OCI-LY3 (cell line): ENCODE measurements around the gene ELK1.

Experiments used
- H2AFZ ChIP-seq: fragments of 200-600, 300-600 bp; shearing (Covaris generic); 2 replicates; pipeline ENCODE4 v1.6.0; 2014; ENCODE audit warnings: antibody characterized with exemption, low read depth, low read length
- H3K27ac ChIP-seq: fragments of 200-600, 300-600 bp; sonication (generic); 2 replicates; pipeline ENCODE4 v1.5.1; 2014; ENCODE audit warnings: mild to moderate bottlenecking, low read length, moderate library complexity, mixed read lengths
- H3K27me3 ChIP-seq: fragments of 200-600, 300-600 bp; sonication (generic); 2 replicates; pipeline ENCODE4 v1.6.1; 2014; ENCODE audit warnings: low read depth, low read length, mixed read lengths
- H3K36me3 ChIP-seq: fragments of 200-600, 300-600 bp; sonication (generic); replicated peaks from 2 replicates; pipeline ENCODE3; 2014; ENCODE audit warnings: low read depth, low read length, mixed read lengths
- H3K4me1 ChIP-seq: fragments of 300-600, 200-600 bp; sonication (generic); 2 replicates; pipeline ENCODE4 v1.6.1; 2014; ENCODE audit warnings: low read length, mixed read lengths
- H3K4me2 ChIP-seq: fragments of 200-600, 300-600 bp; sonication (generic); 2 replicates; pipeline ENCODE4 v1.6.1; 2014; ENCODE audit warnings: low read length, mixed read lengths
- H3K4me3 ChIP-seq: fragments of 300-600, 200-600 bp; sonication (generic); 2 replicates; pipeline ENCODE4 v1.5.1; 2014; ENCODE audit warnings: antibody characterized with exemption, mild to moderate bottlenecking, low read length, moderate library complexity
- H3K79me2 ChIP-seq: fragments of 300-600, 200-600 bp; shearing (Covaris generic); 2 replicates; pipeline ENCODE4 v1.6.1; 2014; ENCODE audit warnings: mild to moderate bottlenecking, low read length, mixed read lengths
- H3K9ac ChIP-seq: fragments of 300-600, 200-600 bp; shearing (Covaris generic); 2 replicates; pipeline ENCODE4 v1.6.0; 2014; ENCODE audit warnings: mild to moderate bottlenecking, low read length, moderate library complexity
- H3K9me3 ChIP-seq: fragments of 200-600, 300-600 bp; shearing (Covaris generic); 2 replicates; pipeline ENCODE4 v1.6.1; 2014; ENCODE audit warnings: low read length, mixed read lengths; ENCODE audit not compliant: insufficient read depth
- H4K20me1 ChIP-seq: fragments of 200-600, 300-600 bp; sonication (generic); 2 replicates; pipeline ENCODE4 v1.6.1; 2016; ENCODE audit warnings: low read length, mixed read lengths; ENCODE audit not compliant: insufficient read depth
- EZH2phosphoT487 ChIP-seq: fragments of 200-600 bp; shearing (Covaris generic); IDR thresholded peaks from 2 replicates; pipeline ENCODE4 v1.6.1; 2018; ENCODE audit warnings: antibody characterized with exemption, mixed run types, low read depth
- TF ChIP-seq, protein P1 (sequence below): fragments of 200-600, 300-600 bp; sonication (generic); IDR thresholded peaks from 2 replicates; pipeline ENCODE4 v1.5.1; 2014; ENCODE audit warnings: antibody characterized with exemption, low read length, low read depth

ELK1 gene

DNA sequence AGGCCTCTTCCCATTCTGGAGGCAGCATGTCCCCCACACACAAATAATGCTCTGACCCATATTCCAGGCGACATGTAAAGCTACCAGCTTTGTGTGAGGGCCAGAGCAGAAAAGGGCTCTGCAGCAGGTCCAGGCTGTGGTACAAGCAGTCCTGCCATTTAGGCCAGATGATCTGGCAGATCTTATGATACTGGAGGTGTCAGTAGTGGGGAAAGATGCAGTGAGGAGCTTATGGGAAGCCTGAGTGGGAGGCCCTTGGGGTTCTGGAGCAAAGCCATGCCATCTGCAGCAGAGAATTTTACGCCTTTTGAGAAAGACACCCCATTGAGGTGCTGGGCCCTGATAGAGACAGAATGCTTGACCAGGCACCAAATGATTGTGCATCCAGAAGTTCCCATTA, 38.4 kb downstream of the ELK1 start:
- Histone ChIP-seq H3K27ac (no peak overlapping the region), H3K4me3 (no peak overlapping the region), H4K20me1 (no peaks in the 10 kb centered on the region), H3K36me3 (no peaks in the 10 kb centered on the region), H3K79me2 (no peaks in the 10 kb centered on the region), H3K4me2 (no peak overlapping the region), H3K9me3 (no peaks in the 10 kb centered on the region), H3K27me3 (no peaks in the 10 kb centered on the region), H3K9ac (no peak overlapping the region), H3K4me1 (no peaks in the 10 kb centered on the region), H2AFZ (no peak overlapping the region)
- TF ChIP-seq EZH2phosphoT487: no peak
- TF ChIP-seq, protein P1, sequence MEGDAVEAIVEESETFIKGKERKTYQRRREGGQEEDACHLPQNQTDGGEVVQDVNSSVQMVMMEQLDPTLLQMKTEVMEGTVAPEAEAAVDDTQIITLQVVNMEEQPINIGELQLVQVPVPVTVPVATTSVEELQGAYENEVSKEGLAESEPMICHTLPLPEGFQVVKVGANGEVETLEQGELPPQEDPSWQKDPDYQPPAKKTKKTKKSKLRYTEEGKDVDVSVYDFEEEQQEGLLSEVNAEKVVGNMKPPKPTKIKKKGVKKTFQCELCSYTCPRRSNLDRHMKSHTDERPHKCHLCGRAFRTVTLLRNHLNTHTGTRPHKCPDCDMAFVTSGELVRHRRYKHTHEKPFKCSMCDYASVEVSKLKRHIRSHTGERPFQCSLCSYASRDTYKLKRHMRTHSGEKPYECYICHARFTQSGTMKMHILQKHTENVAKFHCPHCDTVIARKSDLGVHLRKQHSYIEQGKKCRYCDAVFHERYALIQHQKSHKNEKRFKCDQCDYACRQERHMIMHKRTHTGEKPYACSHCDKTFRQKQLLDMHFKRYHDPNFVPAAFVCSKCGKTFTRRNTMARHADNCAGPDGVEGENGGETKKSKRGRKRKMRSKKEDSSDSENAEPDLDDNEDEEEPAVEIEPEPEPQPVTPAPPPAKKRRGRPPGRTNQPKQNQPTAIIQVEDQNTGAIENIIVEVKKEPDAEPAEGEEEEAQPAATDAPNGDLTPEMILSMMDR: no peak

DNA sequence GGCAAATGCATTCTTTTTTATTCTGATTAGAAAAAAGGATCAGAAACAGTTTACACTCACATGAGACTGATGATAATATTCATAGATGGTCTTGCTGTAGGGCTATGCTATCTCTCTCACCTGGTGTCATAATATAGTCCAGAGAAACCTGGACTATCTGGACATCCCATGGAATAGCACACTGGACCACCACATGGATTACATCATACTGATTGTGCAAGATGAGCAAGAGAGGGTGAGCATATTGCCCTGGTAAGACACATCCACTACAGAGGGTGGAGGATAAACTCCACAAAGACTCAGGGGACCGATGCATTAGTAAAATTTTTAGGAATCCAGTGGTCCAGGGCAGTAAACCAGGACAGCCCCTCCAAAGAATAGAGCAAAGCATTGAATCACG, 38.9 kb downstream of the ELK1 start:
- Histone ChIP-seq H3K4me3 (no peak overlapping the region), H3K36me3 (no peaks in the 10 kb centered on the region), H3K79me2 (no peaks in the 10 kb centered on the region), H3K4me1 (no peaks in the 10 kb centered on the region), H3K27me3 (no peaks in the 10 kb centered on the region), H2AFZ (no peak overlapping the region), H3K9me3 (no peaks in the 10 kb centered on the region), H3K9ac (no peak overlapping the region), H4K20me1 (no peaks in the 10 kb centered on the region), H3K27ac (no peak overlapping the region), H3K4me2 (no peak overlapping the region)
- TF ChIP-seq, protein P1: no peak

DNA sequence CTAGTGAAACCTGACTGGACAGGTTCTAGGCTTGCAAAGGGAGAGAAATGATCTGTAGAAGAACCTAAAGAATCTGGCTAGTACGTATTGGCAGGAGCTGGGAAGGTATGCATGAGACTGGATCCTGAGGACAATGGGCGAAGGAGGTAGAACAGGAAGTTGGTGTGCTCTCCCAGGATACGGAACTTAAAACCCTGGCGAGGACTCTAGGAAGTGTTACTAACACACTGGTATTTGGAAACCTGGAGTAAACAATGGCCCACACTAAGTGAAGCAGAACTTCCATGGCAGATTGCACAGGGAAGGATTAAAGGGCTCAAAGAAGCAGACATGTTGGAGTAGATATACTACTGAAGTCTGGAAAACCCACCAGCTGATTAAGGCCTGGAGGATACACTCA, 39.9 kb downstream of the ELK1 start:
- H3K4me2 ChIP-seq: no peak overlapping the region
- no peak overlapping the region for H3K4me3 ChIP-seq
- no peaks in the 10 kb centered on the region for H3K36me3 ChIP-seq
- no peak overlapping the region for H2AFZ ChIP-seq
- H3K27ac ChIP-seq: no peak overlapping the region
- no peaks in the 10 kb centered on the region for H3K4me1 ChIP-seq
- no peaks in the 10 kb centered on the region for H3K79me2 ChIP-seq
- H3K9me3 ChIP-seq: no peaks in the 10 kb centered on the region
- no peak for TF ChIP-seq EZH2phosphoT487
- no peaks in the 10 kb centered on the region for H4K20me1 ChIP-seq
- no peak overlapping the region for H3K9ac ChIP-seq
- no peaks in the 10 kb centered on the region for H3K27me3 ChIP-seq

DNA sequence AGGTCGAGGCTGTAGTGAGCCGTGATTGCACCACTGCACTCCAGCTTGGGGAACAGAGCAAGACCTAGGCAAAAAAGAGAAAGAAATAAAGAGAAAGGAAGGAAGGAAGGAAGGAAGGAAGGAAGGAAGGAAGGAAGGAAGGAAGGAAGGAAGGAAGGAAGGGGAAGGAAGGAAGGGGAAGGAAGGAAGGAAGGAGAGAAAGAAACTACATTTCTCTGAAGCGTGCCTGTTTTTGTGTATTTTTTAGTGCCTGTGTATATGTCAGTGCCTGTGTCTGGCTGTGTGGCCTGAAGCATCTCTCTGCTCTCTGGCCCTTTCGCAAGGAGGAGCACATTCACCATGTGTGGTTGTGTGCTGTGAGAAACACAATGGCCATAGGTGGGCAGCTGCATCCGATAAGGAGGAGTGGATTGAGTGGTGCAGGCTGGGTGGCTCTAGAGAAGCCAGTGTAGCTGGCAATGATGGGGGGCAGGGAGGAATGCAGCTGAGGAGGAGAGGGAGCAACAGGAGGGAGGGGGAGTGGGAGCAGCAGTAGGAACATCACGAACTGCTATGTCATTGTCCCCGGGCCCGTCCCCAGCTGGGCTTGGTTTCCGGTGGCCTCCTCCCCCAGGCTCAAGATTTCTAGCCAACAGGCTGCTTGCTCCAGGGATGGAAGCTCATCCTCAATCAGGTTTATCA, 42.1 kb downstream of the ELK1 start:
- no peaks in the 10 kb centered on the region for H3K9me3 ChIP-seq
- peaks cover 7% of the 10 kb centered on the region; the same call in 1 of the 2 replicates for H3K4me1 ChIP-seq
- H3K4me2 ChIP-seq: no peak overlapping the region
- no peaks in the 10 kb centered on the region for H3K36me3 ChIP-seq
- no peaks in the 10 kb centered on the region for H3K79me2 ChIP-seq
- no peak overlapping the region for H2AFZ ChIP-seq
- H3K9ac ChIP-seq: no peak overlapping the region
- no peak overlapping the region for H3K4me3 ChIP-seq
- no peaks in the 10 kb centered on the region for H4K20me1 ChIP-seq
- TF ChIP-seq, protein P1: no peak
- no peak for TF ChIP-seq EZH2phosphoT487
- H3K27me3 ChIP-seq: no peaks in the 10 kb centered on the region
- H3K27ac ChIP-seq: no peak overlapping the region
